Erythroblast (primary cell): ENCODE results near the gene DSCAM.

Source experiments
- DNase-seq, 2 experiments: peaks; one replicate each; lab custom pipeline; 2025; lab: John Stamatoyannopoulos, UW
- GATA1 ChIP-seq: IDR thresholded peaks from 2 replicates; pipeline ENCODE4 v1.6.1; 2011; ENCODE audit warnings: low read depth, mild to moderate bottlenecking, control low read depth, low read length, moderate library complexity
- POLR2A ChIP-seq: IDR thresholded peaks from 2 replicates; pipeline ENCODE4 v1.6.1; 2011; ENCODE audit warnings: mild to moderate bottlenecking, low read length

DSCAM gene

DNA sequence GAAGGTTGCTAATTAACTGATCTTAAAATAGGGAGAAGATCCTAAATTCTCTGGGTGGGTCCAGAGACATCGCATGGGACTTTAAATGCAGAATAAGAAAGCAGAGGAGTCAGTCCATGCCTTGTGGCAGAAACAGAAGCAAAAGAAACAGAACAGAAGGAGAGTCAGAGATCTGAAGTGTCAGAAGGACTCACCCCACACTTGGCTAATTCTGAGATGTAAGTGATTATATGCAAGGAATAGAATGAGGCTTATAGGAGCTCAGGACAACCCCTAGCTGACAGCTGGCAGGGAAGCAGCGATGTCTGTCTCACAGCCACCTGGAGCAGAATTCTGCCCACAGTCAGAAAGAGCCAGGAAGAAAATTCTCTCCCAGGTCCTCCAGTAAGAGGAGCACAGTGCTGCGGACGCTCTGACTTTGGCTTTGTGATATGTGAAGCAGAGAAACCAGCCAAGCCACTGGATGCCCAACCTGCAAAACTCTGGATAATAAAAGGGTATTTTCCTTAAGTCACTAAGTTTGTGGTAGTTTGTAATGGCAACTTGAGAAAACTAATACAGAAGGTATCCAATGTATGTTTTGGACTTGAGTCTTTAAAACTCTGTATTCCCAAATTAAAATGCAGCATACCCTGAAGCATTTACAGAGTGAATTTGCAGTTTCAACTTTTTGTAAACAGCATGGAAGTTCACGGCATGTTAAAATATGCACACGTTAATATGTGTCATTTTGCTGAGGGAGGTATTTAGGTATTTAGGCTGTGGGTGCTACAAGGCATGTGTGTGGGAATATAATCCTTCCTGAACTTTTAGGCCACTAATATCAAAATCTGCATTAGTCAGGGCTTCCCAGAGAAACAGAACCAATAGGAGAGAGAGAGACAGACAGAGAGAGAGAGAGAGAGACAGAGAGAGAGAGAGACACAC lies 591.2 kb downstream of the DSCAM start:
- no peak for DNase-seq
- TF ChIP-seq POLR2A (no peak), GATA1 (no peak)

DNA sequence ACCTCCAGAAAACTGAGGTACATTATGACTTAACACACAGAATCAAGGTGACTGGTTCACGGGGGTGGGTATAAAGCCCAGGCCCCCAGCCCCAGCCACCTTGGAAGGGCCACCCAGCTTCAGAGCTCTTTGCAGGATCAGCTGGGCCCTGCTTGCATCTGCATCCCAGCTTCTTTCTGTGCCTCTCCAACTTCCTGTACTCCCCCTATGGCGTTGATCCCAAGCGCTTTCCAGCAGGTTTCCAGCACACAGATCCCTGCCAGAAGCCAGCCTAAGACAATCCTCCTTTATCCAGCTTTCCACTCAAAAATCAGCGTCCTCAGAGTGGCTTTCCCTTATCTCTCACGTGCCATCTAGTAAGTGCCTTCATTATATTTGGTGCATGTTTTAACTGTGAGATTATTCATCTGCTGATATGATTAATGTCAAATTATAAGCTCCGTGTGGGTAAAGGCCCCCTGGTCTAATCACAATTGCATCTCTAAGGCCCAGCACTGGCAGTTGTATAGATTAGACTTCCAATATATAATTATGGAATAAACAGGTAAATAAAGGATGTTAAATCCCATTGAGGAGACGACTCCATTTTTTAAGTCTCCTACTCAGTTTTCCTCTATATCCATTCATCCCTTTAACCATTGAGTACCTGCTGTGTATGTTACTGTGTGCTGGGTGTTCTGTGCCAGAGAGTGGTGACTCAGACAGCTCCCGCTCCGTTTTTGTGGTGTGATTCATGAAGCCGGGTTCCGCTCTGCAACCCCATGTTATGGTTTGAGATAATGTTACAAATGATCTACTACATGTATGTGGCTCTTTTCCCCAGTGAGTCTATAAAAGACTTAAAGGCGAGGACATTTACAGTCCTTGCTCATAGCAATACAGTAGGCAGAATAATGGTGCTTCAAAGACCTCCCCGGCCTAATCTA lies 592.2 kb downstream of the DSCAM start:
- no peak for DNase-seq
- TF ChIP-seq GATA1 (no peak), POLR2A (no peak)

DNA sequence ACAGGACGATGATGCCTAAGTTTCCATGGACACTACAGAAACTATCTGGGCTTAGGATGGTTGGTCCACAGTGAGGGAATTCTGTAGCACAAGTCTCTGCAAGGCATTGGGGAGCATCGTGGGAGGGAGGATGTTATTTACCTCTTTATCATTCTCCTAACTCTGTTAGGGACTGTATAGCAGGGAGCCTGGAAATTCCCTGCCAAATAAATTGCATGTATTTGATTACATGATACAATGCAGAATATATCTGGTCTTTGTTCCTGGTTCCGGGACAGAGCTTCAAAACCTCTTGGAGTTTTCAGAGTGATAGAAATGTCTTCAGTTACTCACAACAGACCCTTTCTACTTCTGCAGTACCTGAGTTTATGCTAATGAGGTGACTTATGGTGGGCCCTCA lies 593.8 kb downstream of the DSCAM start:
- TF ChIP-seq POLR2A (no peak), GATA1 (no peak)
- no peak for DNase-seq

DNA sequence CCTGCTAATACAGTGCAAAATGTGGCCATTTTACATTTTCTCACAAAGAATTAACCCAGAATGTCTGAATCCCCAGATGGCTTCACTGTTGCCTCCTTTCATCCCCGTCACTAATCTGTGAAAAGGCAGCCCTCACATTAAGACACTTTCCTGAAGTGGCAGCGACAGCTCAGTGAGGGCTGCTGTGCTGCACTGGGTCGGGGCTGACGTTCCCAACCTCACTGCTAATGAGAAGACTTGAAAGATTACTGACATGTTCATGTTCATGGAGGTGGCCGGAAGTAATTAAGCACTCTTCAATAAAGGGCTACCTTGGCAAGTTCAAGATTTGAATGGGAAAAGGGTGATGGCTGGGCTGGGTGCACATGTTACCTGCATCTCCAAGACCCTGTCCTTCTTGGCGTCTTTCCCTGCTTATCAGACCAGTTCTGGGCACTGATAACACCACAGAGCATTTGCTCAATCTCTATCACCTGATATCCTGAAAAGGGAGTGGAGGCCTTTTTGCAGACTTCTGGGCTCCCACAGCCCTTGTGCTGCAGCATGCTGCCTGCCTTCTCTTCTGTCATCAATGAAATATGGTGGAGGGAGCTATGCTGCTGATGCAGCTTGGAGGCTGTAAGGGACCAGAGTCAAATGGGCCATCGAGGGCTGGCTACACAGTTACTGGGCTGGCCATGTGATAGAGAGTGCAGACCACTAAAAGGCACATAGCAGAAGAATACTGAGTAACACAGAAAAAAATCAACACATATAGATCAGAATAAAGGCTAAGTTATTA lies 596.3 kb downstream of the DSCAM start:
- no peak for DNase-seq
- TF ChIP-seq POLR2A = no peak
- no peak for TF ChIP-seq GATA1

DNA sequence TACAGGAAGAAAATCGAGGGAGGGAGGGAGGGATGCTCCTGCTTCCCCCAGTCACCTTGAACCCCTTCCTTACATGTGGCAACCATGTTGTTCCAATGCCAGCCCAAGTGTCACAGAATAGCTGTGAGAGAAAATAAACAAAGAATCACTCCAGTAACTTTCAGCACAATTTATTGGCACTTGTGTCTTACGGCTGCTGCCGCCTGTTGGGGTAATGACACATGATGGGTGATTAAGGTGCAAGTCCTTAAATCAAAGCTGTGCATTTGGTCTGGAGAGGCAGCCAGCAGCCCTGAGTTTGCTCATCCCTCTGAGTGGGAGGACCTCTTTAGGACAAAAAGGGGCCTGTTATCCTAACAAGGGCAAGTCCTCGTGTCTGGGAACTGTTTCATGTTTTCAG lies 602.0 kb downstream of the DSCAM start:
- no peak for DNase-seq
- no peak for TF ChIP-seq GATA1

DNA sequence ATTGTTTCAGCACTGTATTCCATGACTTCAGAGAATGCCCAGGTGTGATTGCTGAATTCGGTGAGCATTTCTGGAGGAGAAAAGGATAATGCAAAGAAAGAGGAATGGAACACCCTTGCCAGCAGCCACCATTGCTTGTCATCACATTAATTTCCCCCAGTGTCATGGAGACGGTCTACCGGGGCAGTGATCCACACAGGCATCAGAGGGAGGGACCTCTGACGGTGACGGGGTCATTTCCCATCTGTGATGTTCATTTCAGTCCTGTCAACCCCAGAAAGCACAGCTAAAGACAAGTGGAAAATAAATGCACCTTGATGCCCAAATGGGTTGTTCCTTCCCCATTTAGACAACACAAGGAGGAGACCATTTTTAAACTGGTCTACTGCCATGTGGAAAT lies 603.3 kb downstream of the DSCAM start:
- DNase-seq = no peak
- TF ChIP-seq POLR2A = no peak
- no peak for TF ChIP-seq GATA1

DNA sequence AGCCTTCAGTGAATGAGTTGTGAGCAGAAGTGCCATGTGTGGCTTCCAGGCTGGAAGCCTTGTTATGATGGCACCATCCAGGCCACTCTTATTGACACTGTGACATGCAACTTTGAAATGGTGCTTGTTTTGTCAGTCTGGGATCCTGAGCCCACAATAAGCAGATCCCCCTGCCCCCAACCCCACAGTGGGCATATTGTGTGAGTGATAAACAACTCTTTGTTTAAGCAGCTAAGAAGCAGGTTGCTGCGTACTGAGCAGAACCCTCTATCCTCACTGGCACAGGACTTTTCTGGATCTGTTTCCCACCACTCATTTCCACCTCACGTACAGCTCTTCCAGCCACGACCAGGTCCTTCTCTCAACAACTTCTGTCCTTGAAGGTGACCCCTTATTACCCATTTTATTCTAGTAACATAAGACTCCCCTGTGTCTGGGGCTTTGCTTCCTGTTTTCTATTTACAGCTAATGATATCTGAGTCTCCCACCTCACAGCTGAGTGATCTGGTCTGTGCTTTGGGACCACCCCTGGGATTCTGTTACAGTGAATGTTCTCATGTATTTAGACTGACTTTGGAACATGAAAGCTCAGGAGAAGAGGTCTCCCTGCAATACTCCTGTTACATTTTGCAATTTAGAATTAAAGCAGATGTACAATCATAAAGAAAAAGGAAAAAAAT lies 604.2 kb downstream of the DSCAM start:
- no peak for DNase-seq
- no peak for TF ChIP-seq GATA1
- no peak for TF ChIP-seq POLR2A

DNA sequence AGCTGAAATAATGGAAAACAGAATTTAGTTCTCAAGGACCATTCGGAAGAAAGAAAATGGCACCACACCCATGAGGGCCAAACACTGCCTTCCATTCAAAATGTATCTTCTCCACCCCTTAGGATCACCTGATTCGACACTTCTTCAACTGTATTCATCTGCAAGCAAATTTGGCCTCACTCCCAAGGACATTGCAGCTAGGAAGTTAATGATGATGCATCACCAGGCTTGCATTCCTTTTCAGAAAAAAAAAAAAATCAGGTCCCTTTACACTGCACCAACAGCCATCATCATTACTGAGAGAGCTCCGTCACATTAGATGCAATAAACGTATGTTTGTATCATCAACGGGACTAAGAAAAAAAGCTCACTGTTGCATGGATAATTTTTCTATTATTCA lies 611.4 kb downstream of the DSCAM start:
- no peak for DNase-seq
- no peak for TF ChIP-seq POLR2A
- no peak for TF ChIP-seq GATA1

DNA sequence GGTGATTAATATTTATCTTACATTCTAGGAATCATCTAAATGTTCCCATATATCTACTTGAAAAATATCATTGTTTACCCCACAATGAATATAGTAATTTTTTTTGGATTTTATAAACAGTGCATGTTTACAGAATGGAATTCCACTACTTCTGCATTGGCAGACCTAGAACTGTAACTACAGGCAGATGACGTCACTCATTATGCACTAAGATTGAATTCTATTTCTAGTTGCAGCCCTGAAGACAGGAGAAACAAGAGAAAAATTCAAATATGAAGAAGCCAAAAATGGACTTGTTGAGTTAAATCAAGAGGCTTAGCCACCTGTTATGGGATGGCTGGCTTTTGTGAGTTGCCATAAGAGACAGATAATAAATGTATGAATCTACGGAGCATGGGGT lies 615.0 kb downstream of the DSCAM start:
- DNase-seq = no peak
- TF ChIP-seq GATA1 (no peak), POLR2A (no peak)

DNA sequence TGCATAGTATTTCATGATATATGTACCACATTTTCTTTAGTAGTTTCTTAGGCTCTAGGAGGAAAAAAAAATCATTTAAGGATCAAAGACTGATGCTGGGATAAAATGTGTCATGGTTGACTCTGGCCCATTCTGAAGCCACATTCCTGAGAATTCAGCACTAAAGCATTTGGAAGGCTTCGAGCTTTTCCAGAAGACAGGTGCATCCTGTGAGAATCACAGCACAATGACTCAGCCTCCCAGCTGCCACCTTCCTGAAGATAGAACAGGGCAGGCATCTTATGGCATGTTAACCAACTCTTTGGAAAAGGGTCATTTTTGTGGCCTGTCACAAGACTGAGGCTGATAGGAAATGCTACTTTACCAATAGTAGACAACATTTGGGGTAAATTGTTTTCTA lies 619.9 kb downstream of the DSCAM start:
- TF ChIP-seq POLR2A = no peak
- no peak for TF ChIP-seq GATA1
- no peak for DNase-seq

DNA sequence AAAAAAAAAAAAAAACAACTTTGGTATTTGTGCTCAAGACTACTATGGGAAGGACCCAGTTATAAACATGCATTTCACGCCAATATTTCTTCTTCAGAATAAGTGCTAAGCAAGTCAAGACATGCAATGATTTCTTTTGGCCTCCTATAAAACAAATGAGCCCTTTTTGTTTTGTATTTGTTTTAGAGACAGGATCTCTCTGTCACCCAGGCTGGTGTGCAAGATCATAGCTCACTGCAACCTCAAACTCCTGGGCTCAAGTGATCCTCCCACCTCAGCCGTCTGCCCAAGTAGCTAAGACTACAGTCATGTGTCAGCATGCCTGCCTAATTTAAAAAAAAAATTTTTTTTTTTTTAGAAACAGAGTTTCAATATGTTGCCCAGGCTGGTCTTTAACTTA lies 631.0 kb downstream of the DSCAM start:
- DNase-seq = no peak
- no peak for TF ChIP-seq GATA1
- no peak for TF ChIP-seq POLR2A

DNA sequence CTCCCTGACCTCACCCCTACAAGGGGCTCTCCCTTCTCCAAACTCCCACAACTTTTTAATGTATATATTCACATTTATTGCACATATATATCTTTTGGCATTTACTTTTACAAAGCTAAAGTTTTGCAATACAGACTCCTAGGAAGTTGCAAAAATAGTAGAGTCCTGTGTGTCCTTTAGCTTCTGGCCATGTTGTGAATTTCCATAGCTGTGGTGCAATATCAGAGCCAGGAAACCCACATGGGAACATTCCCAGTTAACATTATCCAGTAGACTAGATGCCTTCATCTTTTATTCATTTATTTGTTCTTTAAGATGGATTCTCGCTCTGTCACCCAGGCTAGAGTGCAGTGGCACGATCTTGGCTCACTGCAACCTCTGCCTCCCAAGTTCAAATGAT lies 636.7 kb downstream of the DSCAM start:
- DNase-seq = no peak
- TF ChIP-seq POLR2A = no peak
- TF ChIP-seq GATA1 = no peak

DNA sequence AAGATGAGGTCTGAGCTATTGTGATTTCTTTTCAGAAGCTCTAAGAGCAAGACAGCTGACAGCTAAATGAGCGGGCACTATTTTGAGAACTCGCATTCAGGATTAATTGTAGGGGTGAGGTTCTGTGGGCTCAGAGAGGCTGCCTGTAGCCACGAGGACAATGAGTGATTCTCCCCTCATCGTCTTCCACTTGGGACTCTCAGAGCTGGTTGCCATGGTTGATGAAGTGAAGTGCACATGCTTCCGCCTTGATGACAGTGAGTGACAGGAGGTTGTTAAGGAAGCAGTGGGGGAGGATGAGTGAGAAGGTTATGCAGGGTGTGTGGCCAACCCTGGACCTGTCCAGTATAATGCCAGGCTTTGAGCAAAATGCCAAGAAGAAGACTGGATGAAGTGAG lies 638.0 kb downstream of the DSCAM start:
- DNase-seq = no peak

More for the DNA sequence above, 638.0 kb downstream of the DSCAM start:
- TF ChIP-seq GATA1 = no peak
- no peak for TF ChIP-seq POLR2A
